Liver (tissue), 9 donors: ENCODE data around the gene SERTAD3. TPM values are rescaled to one million over a fixed set of nuclear protein-coding genes. Genes with fewer than 3 reads are reported as not detected.
"Not testable (repeated sequence)": the region's sequence is repeated elsewhere in the genome, so short reads cannot be mapped to it uniquely, and the experiment has no call there.

Experiments
- DNase-seq: peaks from one replicate; pipeline ENCODE4 v3.0.0-alpha.2; 2017; ENCODE audit warnings: low spot score
- H3K27ac ChIP-seq, 2 donors: one replicate each; pipeline ENCODE4 v1.7.0; 2013; ENCODE audit warnings: inconsistent platforms in 2 of 2, low read length in 2 of 2, control low read depth in 1 of 2, low read depth in 1 of 2, mild to moderate bottlenecking in 1 of 2
- H3K27me3 ChIP-seq, 4 donors: one replicate each; pipeline versions ENCODE4 v1.6.1 to v1.7.0; 2013; ENCODE audit warnings: low read length in 3 of 4, inconsistent platforms in 1 of 4, mild to moderate bottlenecking in 1 of 4, moderate library complexity in 1 of 4; ENCODE audit not compliant: control insufficient read depth in 4 of 4, insufficient read depth in 4 of 4
- H3K36me3 ChIP-seq, 4 donors: one replicate each; pipeline versions ENCODE4 v1.6.1 to v1.7.0; 2013; ENCODE audit warnings: low read length in 3 of 4, mild to moderate bottlenecking in 3 of 4, low read depth in 1 of 4, moderate library complexity in 1 of 4; ENCODE audit not compliant: control insufficient read depth in 4 of 4, insufficient read depth in 3 of 4
- H3K4me1 ChIP-seq, 4 donors: one replicate each; pipeline versions ENCODE4 v1.6.1 to v1.7.0; 2013; ENCODE audit warnings: low read length in 3 of 4, mild to moderate bottlenecking in 3 of 4, moderate library complexity in 1 of 4; ENCODE audit not compliant: control insufficient read depth in 4 of 4, insufficient read depth in 4 of 4
- H3K4me3 ChIP-seq, 3 donors: one replicate each; pipeline versions ENCODE4 v1.6.1 to v1.7.0; 2013; ENCODE audit warnings: low read length in 3 of 3, control low read depth in 1 of 3, low read depth in 1 of 3, mild to moderate bottlenecking in 1 of 3
- H3K9ac ChIP-seq, 2 donors: one replicate each; pipeline ENCODE4 v1.7.0; 2013; ENCODE audit warnings: low read length in 2 of 2, mild to moderate bottlenecking in 2 of 2, moderate library complexity in 2 of 2, control low read depth in 1 of 2, low read depth in 1 of 2
- H3K9me3 ChIP-seq, 4 donors: one replicate each; pipeline versions ENCODE4 v1.6.1 to v1.7.0; 2013; ENCODE audit warnings: low read length in 3 of 4; ENCODE audit not compliant: control insufficient read depth in 4 of 4
- EGR1 ChIP-seq, 2 donors: IDR thresholded peaks; 2 replicates each; pipeline ENCODE4 v1.6.1; 2016 to 2018; ENCODE audit warnings: antibody characterized with exemption in 2 of 2, low read depth in 2 of 2
- FOXA2 ChIP-seq: IDR thresholded peaks from 2 replicates; pipeline ENCODE4 v1.6.1; 2016; ENCODE audit warnings: antibody characterized with exemption
- GABPA ChIP-seq, 2 donors: IDR thresholded peaks in 1 of 2; conservative IDR thresholded peaks in 1 of 2; 2 replicates each; pipeline ENCODE4 v1.6.1; 2016; ENCODE audit warnings: antibody characterized with exemption in 2 of 2, mild to moderate bottlenecking in 1 of 2, moderate library complexity in 1 of 2
- HNF4A ChIP-seq, 2 donors: conservative IDR thresholded peaks; 2 replicates each; pipeline ENCODE4 v1.6.1; 2016; ENCODE audit warnings: antibody characterized with exemption in 2 of 2, mild to moderate bottlenecking in 2 of 2
- JUND ChIP-seq, 2 donors: IDR thresholded peaks; 2 replicates each; pipeline ENCODE4 v1.6.1; 2016; ENCODE audit warnings: antibody characterized with exemption in 2 of 2
- RAD21 ChIP-seq, 2 donors: IDR thresholded peaks; 2 replicates each; pipeline ENCODE4 v1.6.1; 2016; ENCODE audit warnings: antibody characterized with exemption in 2 of 2, mild to moderate bottlenecking in 2 of 2
- RXRA ChIP-seq, 2 donors: IDR thresholded peaks; 2 replicates each; pipeline ENCODE4 v1.6.1; 2017 to 2018; ENCODE audit warnings: antibody characterized with exemption in 2 of 2, mild to moderate bottlenecking in 1 of 2
- SP1 ChIP-seq: IDR thresholded peaks from 2 replicates; pipeline ENCODE4 v1.6.1; 2018; ENCODE audit warnings: antibody characterized with exemption, mild to moderate bottlenecking
- YY1 ChIP-seq: IDR thresholded peaks from 2 replicates; pipeline ENCODE4 v1.6.1; 2016; ENCODE audit warnings: antibody characterized with exemption, mild to moderate bottlenecking
- WGBS: extraction: QIAGEN DNeasy Blood & Tissue Kit; methylation state at CpG from one replicate; pipeline ENCODE4 v1.1.7; 2013; 5-methylcytosine and 5-hydroxymethylcytosine counted together
- polyA plus RNA-seq, 2 donors: library from polyadenylated mRNA; stranded (reverse) in 1 of 2; unstranded in 1 of 2; fragments of 200-250 nt in 1 of 2; fragments of >200 nt in 1 of 2; fragmentation: Nextera tagmentation in 1 of 2; extraction: Ambion mirVana in 1 of 2; gene quantifications; one replicate each; pipeline versions ENCODE4 v1.2.1 to v1.2.3, GENCODE V29; 2013 to 2015
- total RNA-seq, 2 donors: library from RNA; depleted of rRNA; stranded (reverse); fragments of >200 nt; gene quantifications; one replicate each; pipeline ENCODE4 v1.2.3, GENCODE V29; 2014
- TF ChIP-seq, protein P1 (sequence below): IDR thresholded peaks from 2 replicates; pipeline ENCODE4 v1.6.1; 2016; ENCODE audit warnings: antibody characterized with exemption
- TF ChIP-seq, protein P2 (sequence below): IDR thresholded peaks from 2 replicates; pipeline ENCODE4 v1.6.1; 2016; ENCODE audit warnings: antibody characterized with exemption
- TF ChIP-seq, protein P3 (sequence below): fragments of 150-350 bp; IDR thresholded peaks from 2 replicates; pipeline ENCODE4 v1.5.1; 2017; ENCODE audit warnings: improper control_type of control experiment, low read depth, low read length; ENCODE audit not compliant: missing input control
- donor health status: healthy.
- donor health status: healthy.
- donor health status: healthy.
- donor health status: healthy.
- donor health status: healthy.

The SERTAD3 gene
- total and polyA plus RNA-seq, 4 donors = 6.1 to 8.9 (median 6.9) TPM

DNA sequence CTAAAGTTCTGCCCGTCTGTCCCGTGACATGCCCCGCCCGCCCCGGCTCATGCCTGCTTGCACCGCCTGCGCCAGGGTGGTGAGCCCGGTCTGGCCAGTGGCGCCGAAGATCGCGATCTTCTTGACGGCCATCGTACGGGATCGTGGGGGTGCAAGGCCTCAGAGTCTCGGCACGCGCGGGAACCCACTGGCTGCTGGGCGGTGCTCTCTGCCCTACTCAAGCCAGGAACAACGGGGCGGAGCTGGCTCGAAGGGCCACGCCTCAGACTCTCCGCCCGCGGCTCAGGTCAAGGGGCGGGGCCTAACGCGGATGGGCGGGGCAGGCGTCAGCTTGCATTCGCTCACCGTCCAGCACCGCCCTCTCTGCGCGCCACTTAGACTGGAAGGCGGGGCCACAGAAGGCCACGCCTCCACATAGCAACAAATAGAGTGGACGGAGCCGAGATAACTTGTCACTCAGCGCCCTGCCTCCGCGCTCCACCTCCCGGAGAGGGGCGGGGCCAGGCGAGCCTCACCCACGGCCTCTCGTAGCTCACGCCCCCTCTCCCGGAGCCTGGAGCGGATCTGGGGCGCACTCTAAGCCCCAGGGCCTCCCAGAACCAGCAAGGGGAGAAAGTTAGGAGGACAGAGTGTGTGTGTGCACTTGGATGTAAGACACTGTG, 21.6 kb upstream of the SERTAD3 start, which contains the start of gene BLVRB (continued):
- TF ChIP-seq JUND (IDR thresholded peaks at IDR 0.05) (peak in 1 of 2 donors; percentile 40), GABPA (IDR thresholded peaks at IDR 0.05 in 1 of 2, conservative IDR thresholded peaks at IDR 0.05 in 1 of 2) (no peak), RXRA (IDR thresholded peaks at IDR 0.05) (peak in 1 of 2 donors; percentile 52), FOXA2 (no peak)
- TF ChIP-seq, protein P1, sequence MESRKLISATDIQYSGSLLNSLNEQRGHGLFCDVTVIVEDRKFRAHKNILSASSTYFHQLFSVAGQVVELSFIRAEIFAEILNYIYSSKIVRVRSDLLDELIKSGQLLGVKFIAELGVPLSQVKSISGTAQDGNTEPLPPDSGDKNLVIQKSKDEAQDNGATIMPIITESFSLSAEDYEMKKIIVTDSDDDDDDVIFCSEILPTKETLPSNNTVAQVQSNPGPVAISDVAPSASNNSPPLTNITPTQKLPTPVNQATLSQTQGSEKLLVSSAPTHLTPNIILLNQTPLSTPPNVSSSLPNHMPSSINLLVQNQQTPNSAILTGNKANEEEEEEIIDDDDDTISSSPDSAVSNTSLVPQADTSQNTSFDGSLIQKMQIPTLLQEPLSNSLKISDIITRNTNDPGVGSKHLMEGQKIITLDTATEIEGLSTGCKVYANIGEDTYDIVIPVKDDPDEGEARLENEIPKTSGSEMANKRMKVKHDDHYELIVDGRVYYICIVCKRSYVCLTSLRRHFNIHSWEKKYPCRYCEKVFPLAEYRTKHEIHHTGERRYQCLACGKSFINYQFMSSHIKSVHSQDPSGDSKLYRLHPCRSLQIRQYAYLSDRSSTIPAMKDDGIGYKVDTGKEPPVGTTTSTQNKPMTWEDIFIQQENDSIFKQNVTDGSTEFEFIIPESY = peak; percentile 95
- TF ChIP-seq, protein P2, sequence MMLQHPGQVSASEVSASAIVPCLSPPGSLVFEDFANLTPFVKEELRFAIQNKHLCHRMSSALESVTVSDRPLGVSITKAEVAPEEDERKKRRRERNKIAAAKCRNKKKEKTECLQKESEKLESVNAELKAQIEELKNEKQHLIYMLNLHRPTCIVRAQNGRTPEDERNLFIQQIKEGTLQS = no peak

DNA sequence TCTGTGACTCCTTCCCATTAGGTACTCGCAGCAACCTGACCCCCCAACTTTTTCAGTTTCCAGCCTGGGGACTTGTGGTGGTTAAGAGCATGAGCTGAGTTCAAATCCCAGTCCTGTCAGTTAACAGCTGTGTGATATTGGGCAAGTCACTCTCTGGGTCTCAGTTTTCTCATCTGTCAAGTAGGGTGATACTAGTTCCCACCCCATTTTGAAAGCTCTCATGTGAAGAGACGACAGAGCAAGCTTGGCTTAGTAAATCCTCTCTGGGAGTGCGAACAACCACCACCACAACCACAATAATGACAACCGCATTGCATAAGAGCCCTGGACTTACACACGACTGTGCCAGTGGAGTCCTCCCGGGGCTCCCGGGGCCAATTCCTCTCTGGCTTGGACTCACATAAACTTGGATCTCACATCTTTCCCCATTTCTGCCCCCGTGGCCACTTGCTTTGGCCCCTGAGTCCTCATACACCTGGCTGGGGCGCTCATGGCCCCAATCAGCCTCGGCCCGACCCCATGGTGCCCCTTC, 21.0 kb upstream of the SERTAD3 start:
- Histone ChIP-seq H3K36me3 (no peaks in the 10 kb centered on the region), H3K9ac (peak overlapping the region; percentile 51 to 68), H3K27me3 (no peaks in the 10 kb centered on the region), H3K4me3 (peak overlapping the region; percentile 65 to 75 (median 73)), H3K27ac (peak overlapping the region; percentile 92 to 96), H3K9me3 (no peaks in the 10 kb centered on the region), H3K4me1 (peaks cover 5 to 51% (median 36%) of the 10 kb centered on the region in 4 donors)
- peak; percentile 28 to 64 for TF ChIP-seq HNF4A (conservative IDR thresholded peaks at IDR 0.05)
- TF ChIP-seq RAD21 (IDR thresholded peaks at IDR 0.05) = no peak
- no peak for TF ChIP-seq JUND (IDR thresholded peaks at IDR 0.05)
- TF ChIP-seq RXRA (IDR thresholded peaks at IDR 0.05) = peak in 1 of 2 donors; percentile 21
- DNase-seq = no peak
- WGBS = 9% methylated on average over 11 of the region's 11 CpGs

DNA sequence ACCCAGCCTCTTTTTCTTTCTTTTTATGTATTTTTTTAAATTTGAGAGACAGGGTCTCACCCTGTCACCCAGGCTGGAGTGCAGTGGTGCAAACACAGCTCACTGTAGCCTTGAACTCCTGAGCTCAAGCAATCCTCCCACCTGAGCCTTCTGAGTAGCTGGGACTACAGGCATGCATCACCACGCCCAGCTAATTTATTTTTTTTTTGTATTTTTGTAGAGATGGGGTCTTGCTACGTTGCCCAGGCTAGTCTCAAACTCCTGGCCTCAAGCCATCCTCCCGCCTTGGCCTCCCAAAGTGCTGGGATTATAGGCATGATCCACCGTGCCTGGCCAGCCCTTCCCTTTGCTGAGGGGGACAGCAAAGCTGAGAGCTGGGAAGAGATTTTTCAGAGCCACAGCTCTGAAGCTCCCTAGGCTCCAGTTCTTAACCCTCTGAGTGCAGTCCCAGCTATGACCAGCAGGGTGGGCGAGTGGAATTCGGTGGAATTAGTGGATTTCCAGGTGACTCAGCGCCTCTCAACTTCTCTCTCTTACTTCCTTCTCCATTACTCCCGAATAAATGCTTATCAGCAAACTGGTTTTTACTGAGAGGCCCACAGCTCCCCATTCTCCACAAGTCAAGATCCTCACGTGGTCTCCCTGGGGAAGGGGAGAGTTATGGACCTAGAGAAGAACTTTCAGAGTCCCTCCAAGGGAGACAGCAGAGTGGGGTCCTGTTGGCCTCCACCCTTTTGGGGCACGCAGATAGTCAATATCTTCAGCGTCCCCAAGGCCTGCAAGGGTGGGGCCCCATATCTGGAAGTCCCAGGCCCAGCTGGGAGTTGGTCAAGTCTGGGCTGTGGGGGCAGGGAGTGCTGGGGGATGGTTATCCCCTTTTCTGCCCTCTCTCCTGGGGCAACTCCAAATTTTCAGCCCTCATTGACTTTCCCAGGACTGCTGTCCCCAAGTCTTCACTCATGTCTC, 20.2 kb upstream of the SERTAD3 start:
- Histone ChIP-seq H3K9me3 (no peaks in the 10 kb centered on the region), H3K4me3 (peak overlapping the region; percentile 65 to 75 (median 73)), H3K9ac (peak overlapping the region; percentile 51 to 68), H3K27me3 (no peaks in the 10 kb centered on the region), H3K27ac (peak overlapping the region; percentile 92 to 96), H3K36me3 (no peaks in the 10 kb centered on the region), H3K4me1 (peaks cover 5 to 51% (median 36%) of the 10 kb centered on the region in 4 donors)
- TF ChIP-seq, protein P3, sequence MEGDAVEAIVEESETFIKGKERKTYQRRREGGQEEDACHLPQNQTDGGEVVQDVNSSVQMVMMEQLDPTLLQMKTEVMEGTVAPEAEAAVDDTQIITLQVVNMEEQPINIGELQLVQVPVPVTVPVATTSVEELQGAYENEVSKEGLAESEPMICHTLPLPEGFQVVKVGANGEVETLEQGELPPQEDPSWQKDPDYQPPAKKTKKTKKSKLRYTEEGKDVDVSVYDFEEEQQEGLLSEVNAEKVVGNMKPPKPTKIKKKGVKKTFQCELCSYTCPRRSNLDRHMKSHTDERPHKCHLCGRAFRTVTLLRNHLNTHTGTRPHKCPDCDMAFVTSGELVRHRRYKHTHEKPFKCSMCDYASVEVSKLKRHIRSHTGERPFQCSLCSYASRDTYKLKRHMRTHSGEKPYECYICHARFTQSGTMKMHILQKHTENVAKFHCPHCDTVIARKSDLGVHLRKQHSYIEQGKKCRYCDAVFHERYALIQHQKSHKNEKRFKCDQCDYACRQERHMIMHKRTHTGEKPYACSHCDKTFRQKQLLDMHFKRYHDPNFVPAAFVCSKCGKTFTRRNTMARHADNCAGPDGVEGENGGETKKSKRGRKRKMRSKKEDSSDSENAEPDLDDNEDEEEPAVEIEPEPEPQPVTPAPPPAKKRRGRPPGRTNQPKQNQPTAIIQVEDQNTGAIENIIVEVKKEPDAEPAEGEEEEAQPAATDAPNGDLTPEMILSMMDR = peak; percentile 86
- TF ChIP-seq JUND (IDR thresholded peaks at IDR 0.05) = peak; percentile 51 to 66
- peak in 1 of 2 donors; percentile 8 for TF ChIP-seq HNF4A (conservative IDR thresholded peaks at IDR 0.05)
- TF ChIP-seq FOXA2 = no peak
- TF ChIP-seq EGR1 (IDR thresholded peaks at IDR 0.05; ENCODE audit: low read depth in 2 of 2) = no peak
- TF ChIP-seq SP1 = peak; percentile 10
- no peak for TF ChIP-seq GABPA (IDR thresholded peaks at IDR 0.05 in 1 of 2, conservative IDR thresholded peaks at IDR 0.05 in 1 of 2)
- TF ChIP-seq RAD21 (IDR thresholded peaks at IDR 0.05) = peak; percentile 77 to 82
- TF ChIP-seq YY1 = peak; percentile 10
- TF ChIP-seq RXRA (IDR thresholded peaks at IDR 0.05) = peak in 1 of 2 donors; percentile 25
- WGBS = 21% methylated on average over 11 of the region's 11 CpGs
- peak; percentile 89 for DNase-seq

DNA sequence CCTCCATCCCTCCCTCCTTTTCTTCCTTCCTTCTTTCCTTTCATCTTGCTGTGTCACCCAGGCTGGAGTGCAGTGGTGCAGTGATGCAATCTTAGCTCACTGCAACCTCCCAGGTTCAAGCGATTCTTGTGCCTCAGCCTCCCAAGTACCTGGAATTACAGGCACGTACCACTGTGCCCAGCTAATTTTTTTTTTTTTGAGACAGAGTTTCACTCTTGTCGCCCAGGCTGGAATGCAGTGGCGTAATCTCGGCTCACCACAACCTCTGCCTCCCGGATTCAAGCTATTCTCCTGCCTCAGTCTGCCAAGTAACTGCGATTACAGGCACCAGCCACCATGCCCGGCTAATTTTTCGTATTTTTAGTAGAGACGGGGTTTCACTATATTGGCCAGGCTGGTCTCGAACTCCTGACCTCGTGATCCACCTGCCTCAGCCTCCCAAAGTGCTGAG, 19.5 kb upstream of the SERTAD3 start:
- Histone ChIP-seq H3K27ac (peak overlapping the region in 1 of 2 donors; percentile 92), H3K4me3 (peak overlapping the region in 1 of 3 donors; percentile 9), H3K4me1 (peaks cover 5 to 51% (median 36%) of the 10 kb centered on the region in 4 donors)
- not testable (repeated sequence) for H3K36me3 ChIP-seq, H3K27me3 ChIP-seq, DNase-seq, H3K9ac ChIP-seq, H3K9me3 ChIP-seq
- 41% methylated on average over 12 of the region's 12 CpGs for WGBS
